ENCODE measurements around the gene RPRD2.

RPRD2 gene

GRCh38 chr1:150484431-150484830, 120.5 kb downstream of the RPRD2 start:
- DNase-seq, result no peak
- Histone ChIP-seq H3K4me3 (ENCODE audit: low read depth, low read length) (no peak overlapping the region), H3K9me3 (ENCODE audit: severe bottlenecking) (no peaks in the 10 kb centered on the region), H3K27ac (no peak overlapping the region), H3K36me3 (peaks cover 15% of the 10 kb centered on the region), H3K27me3 (ENCODE audit: insufficient read depth, low read depth, severe bottlenecking) (no peaks in the 10 kb centered on the region)
- no peak for TF ChIP-seq CTCF (IDR thresholded peaks at IDR 0.05; ENCODE audit: low read depth, low read length)

- Histone ChIP-seq H3K27ac (no peak overlapping the region), H3K9me3 (ENCODE audit: severe bottlenecking) (no peaks in the 10 kb centered on the region), H3K4me3 (ENCODE audit: low read depth, low read length) (no peak overlapping the region), H3K27me3 (ENCODE audit: insufficient read depth, low read depth, severe bottlenecking) (no peaks in the 10 kb centered on the region), H3K36me3 (peaks cover 19% of the 10 kb centered on the region)
- peak; percentile 60 for TF ChIP-seq CTCF (IDR thresholded peaks at IDR 0.05; ENCODE audit: low read depth, low read length)
- DNase-seq, result peak; percentile 43
Observed at GRCh38 chr1:150484861-150485260, 120.9 kb downstream of the RPRD2 start.

DNA sequence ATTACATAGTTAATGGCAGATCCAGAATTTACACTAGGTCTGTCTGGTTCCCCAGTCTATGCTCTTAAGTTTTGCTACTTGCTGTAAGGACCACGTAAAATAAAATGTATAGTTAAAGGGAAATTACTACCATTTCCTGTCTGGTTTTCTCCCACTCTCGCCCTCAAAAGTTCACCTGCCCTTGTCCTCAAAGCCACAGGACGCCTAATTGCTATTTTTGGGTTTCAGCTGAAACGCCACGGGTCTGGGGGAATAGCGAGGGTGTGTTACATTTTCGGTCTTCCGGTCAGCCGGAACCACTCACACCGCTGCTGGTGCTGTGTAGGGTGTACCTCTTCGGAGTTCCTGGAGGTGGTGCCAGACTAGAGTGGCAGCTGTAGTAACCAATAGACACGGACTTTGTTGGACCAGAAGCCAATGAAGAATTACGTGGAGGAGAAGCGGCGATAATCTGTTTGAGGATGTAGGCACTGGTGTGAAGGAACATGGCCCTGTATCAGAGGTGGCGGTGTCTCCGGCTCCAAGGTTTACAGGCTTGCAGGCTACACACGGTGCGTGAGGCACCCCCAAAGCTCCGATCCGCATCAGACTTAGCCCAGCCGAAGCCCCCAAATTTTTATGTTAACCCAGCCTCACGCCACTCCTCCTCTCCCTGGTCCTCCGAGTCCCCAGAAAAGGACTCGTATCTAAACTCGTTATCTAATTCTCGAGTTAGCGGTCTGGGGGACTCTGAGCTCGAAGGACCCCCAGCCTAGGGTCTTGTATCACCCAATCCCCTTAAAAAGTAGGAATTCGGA, 123.2 kb downstream of the RPRD2 start, which contains the start of gene TARS2:
Gene TARS2, plus strand, starts transcription at position 454 of the 797 bp plus-strand sequence. Its CDS starts 32 bp downstream, at position 486.
- H3K4me3 ChIP-seq (ENCODE audit: low read depth, low read length), result peak within 1 kb of the TSS; percentile 85
- no peaks in the 10 kb centered on the region for H3K9me3 ChIP-seq (ENCODE audit: severe bottlenecking)
- peak within 1 kb of the TSS; percentile 88 for H3K27ac ChIP-seq
- H3K27me3 ChIP-seq (ENCODE audit: insufficient read depth, low read depth, severe bottlenecking), result no peaks in the 10 kb centered on the region
- peaks cover 39% of the 10 kb centered on the region for H3K36me3 ChIP-seq
- peak; percentile 100 for DNase-seq
- TF ChIP-seq CTCF (IDR thresholded peaks at IDR 0.05; ENCODE audit: low read depth, low read length), result 0 out of 2 replicates have a peak, but pooled peaks have one; percentile 8

GRCh38 chr1:150487763-150488115, 123.8 kb downstream of the RPRD2 start:
- Histone ChIP-seq H3K27ac (peak overlapping the region; percentile 88), H3K27me3 (ENCODE audit: insufficient read depth, low read depth, severe bottlenecking) (no peaks in the 10 kb centered on the region), H3K9me3 (ENCODE audit: severe bottlenecking) (no peaks in the 10 kb centered on the region)

DNA sequence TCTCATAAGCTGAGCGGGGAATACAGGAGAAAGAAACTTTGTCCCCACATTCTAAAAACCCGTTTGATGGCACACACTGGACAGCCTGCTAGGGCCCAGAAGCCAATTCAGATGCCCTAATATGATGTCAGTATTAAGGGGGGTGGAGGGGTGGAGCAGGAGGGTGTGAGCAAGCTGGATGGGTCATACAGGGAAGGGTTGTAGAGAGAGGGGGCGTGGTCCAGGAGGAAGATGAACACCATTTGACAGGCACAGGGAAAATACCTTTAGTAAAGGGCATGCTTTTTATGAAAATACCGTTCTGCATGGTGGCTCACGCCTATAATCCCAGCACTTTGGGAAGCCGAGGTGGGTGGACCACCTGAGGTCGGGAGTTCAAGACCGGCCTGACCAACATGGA, 129.2 kb downstream of the RPRD2 start:
- DNase-seq, result no peak
- H3K36me3 ChIP-seq, result peaks cover 92% of the 10 kb centered on the region
- no peak overlapping the region for H3K4me3 ChIP-seq (ENCODE audit: low read depth, low read length)
- no peaks in the 10 kb centered on the region for H3K9me3 ChIP-seq (ENCODE audit: severe bottlenecking)
- TF ChIP-seq CTCF (IDR thresholded peaks at IDR 0.05; ENCODE audit: low read depth, low read length), result no peak
- H3K27ac ChIP-seq, result no peak overlapping the region
- H3K27me3 ChIP-seq (ENCODE audit: insufficient read depth, low read depth, severe bottlenecking), result no peaks in the 10 kb centered on the region

More at GRCh38 chr1:150487763-150488115, 123.8 kb downstream of the RPRD2 start:
- DNase-seq, result no peak
- TF ChIP-seq CTCF (IDR thresholded peaks at IDR 0.05; ENCODE audit: low read depth, low read length), result no peak
- Histone ChIP-seq H3K36me3 (peaks cover 45% of the 10 kb centered on the region), H3K4me3 (ENCODE audit: low read depth, low read length) (peak overlapping the region; percentile 85)
